Measurements from ENCODE around the gene ARID1B.

- no peak for TF ChIP-seq SMC3 (IDR thresholded peaks at IDR 0.05; ENCODE audit: low read depth, low read length)
- no peak for TF ChIP-seq POLR2A (IDR thresholded peaks at IDR 0.05; ENCODE audit: low read depth, low read length)
- TF ChIP-seq, protein P1, sequence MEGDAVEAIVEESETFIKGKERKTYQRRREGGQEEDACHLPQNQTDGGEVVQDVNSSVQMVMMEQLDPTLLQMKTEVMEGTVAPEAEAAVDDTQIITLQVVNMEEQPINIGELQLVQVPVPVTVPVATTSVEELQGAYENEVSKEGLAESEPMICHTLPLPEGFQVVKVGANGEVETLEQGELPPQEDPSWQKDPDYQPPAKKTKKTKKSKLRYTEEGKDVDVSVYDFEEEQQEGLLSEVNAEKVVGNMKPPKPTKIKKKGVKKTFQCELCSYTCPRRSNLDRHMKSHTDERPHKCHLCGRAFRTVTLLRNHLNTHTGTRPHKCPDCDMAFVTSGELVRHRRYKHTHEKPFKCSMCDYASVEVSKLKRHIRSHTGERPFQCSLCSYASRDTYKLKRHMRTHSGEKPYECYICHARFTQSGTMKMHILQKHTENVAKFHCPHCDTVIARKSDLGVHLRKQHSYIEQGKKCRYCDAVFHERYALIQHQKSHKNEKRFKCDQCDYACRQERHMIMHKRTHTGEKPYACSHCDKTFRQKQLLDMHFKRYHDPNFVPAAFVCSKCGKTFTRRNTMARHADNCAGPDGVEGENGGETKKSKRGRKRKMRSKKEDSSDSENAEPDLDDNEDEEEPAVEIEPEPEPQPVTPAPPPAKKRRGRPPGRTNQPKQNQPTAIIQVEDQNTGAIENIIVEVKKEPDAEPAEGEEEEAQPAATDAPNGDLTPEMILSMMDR (conservative IDR thresholded peaks at IDR 0.05; ENCODE audit: low read depth, low read length): no peak
- no peak for TF ChIP-seq CEBPB (IDR thresholded peaks at IDR 0.05; ENCODE audit: low read depth, low read length)
These were observed 302.1 kb downstream of the ARID1B start for GRCh38 chr6:157079277-157079676.

Measured in IMR-90 (cell line).